ENCODE results near the gene F10. TPM values are rescaled to one million over a fixed set of nuclear protein-coding genes. Genes with fewer than 3 reads are reported as not detected.

Gene F10
- total and polyA plus RNA-seq, 2 of the 13 experiments (the other 11 are each of a cell fraction or from before 2014, with no cell fraction given) = 58.4 to 237 TPM

GRCh38 chr13:113140677-113141600 is 18.3 kb downstream of the F10 start (continued):
- no peak for TF ChIP-seq DZIP1 (CRISPR knock-in tag; IDR thresholded peaks at IDR 0.05)

- intact Hi-C loops (cut with micrococcal nuclease; ENCODE audit: unreplicated experiment) (no loop called here), in situ Hi-C loops (cut with HindIII; ENCODE audit: extremely low pct_ligation_motif_present, low pct_unique_long_range_greater_than_20kb) (no loop called here)
- no peaks in the 10 kb centered on the region for H3K79me2 ChIP-seq (ENCODE audit: insufficient read depth, low read length)
- H2AFZ ChIP-seq (ENCODE audit: low read length) = no peak overlapping the region
- no peak overlapping the region for H3K4me3 ChIP-seq (replicated peaks in 1 of 3; ENCODE audit: insufficient read depth in 1 of 3, low read depth in 2 of 3, low read length in 3 of 3)
- H3K27me3 ChIP-seq (ENCODE audit: control insufficient read depth in 1 of 2, insufficient read depth in 2 of 2, low read length in 2 of 2) = no peaks in the 10 kb centered on the region
- no peaks in the 10 kb centered on the region for H3K9me3 ChIP-seq (ENCODE audit: low read length)
- peaks cover 14 to 44% of the 10 kb centered on the region in 2 experiments; a peak in 4 of 5 replicates for H3K36me3 ChIP-seq (replicated peaks in 1 of 2; ENCODE audit: control insufficient read depth in 1 of 2, insufficient read depth in 2 of 2, low read length in 2 of 2)
- no peak overlapping the region for H3K27ac ChIP-seq (ENCODE audit: extremely low read length, insufficient read depth, low read length)
- POLR2A ChIA-PET = interaction anchor here (0.8 to 1.4 kb wide), 2 partner anchors 9 to 19 kb away, joined by 4 to 5 read pairs; partner anchors contain the start of gene F10
- no TSS peak for BruUV-seq (replicated peaks)
- H3K4me2 ChIP-seq (ENCODE audit: low read depth, low read length) = no peak overlapping the region
- ATAC-seq (no peak), DNase-seq (ENCODE audit: low spot score) (no peak), FAIRE-seq (no peak)
- TF ChIP-seq RBFOX2 (IDR thresholded peaks at IDR 0.05; ENCODE audit: low read depth, low read length) (peak; percentile 65), ZNF687 (CRISPR knock-in tag; IDR thresholded peaks at IDR 0.05) (peak; percentile 25; the same call in 1 of the 2 replicates), FOXM1 (CRISPR knock-in tag; IDR thresholded peaks at IDR 0.05) (no peak), THAP9 (CRISPR knock-in tag; IDR thresholded peaks at IDR 0.05; ENCODE audit: borderline replicate concordance) (0 out of 2 replicates have a peak, but pooled peaks have one; percentile 23)
- 93% methylated on average over 16 of the region's 18 CpGs for WGBS (ENCODE audit: low lambda C conversion rate)
- H3K4me1 ChIP-seq (ENCODE audit: insufficient read depth, low read length) = peaks cover 49% of the 10 kb centered on the region
- H3K9ac ChIP-seq (ENCODE audit: insufficient read depth, low read depth, low read length) = no peak overlapping the region
- no peaks in the 10 kb centered on the region for H4K20me1 ChIP-seq (ENCODE audit: insufficient read depth, low read length)
- CTCF ChIA-PET (ENCODE audit: low intra/inter-chr PET ratio, low total read pairs) = no interaction called here
Measured at GRCh38 chr13:113141601-113141970, 19.0 kb downstream of the F10 start.
